OCI-LY7 (cell line): ENCODE results near the gene FGF16. TPM values are rescaled to one million over a fixed set of nuclear protein-coding genes. Genes with fewer than 3 reads are reported as not detected.
A peak's percentile ranks its signal among the peaks of the same experiment; 100 is the strongest.

Experiments used
- BruUV-seq: library from RNA; stranded (reverse); fragments of 400-500 nt; replicated peaks from 2 replicates; lab custom pipeline; 2021; lab: Mats Ljungman, UMichigan
- CTCF ChIA-PET: fragments of 300-600 bp; sonication (Branson Sonifier 250); formaldehyde crosslinking; loops from one replicate; lab custom pipeline; 2022; ENCODE audit warnings: antibody characterized with exemption; ENCODE audit not compliant: unreplicated experiment; lab: Charles Lee
- POLR2A ChIA-PET: fragments of 300-600 bp; sonication (Branson Sonifier 250); formaldehyde crosslinking; loops from one replicate; lab custom pipeline; 2022; ENCODE audit warnings: antibody characterized with exemption; lab: Charles Lee
- DNase-seq: peaks from one replicate; pipeline ENCODE4 v3.0.0-alpha.2; 2015; ENCODE audit warnings: low spot score
- H2AFZ ChIP-seq: fragments of 200-600 bp; sonication (generic), shearing (Covaris generic); 2 replicates; pipeline ENCODE4 v1.6.1; 2014; ENCODE audit warnings: mild to moderate bottlenecking, antibody characterized with exemption, low read length, moderate library complexity
- H3K27ac ChIP-seq: fragments of 200-600 bp; sonication (generic); 2 replicates; pipeline ENCODE4 v1.5.1; 2014; ENCODE audit warnings: mixed run types, low read depth, mild to moderate bottlenecking, moderate library complexity, low read length, inconsistent platforms; ENCODE audit not compliant: poor library complexity, severe bottlenecking
- H3K36me3 ChIP-seq: fragments of 200-600 bp; sonication (generic); 2 replicates; pipeline ENCODE4 v1.6.1; 2014; ENCODE audit warnings: mild to moderate bottlenecking, antibody characterized with exemption, low read length, moderate library complexity, mixed read lengths; ENCODE audit not compliant: insufficient read depth
- H3K4me1 ChIP-seq: fragments of 200-600 bp; sonication (generic); 2 replicates; pipeline ENCODE4 v1.5.1; 2014; ENCODE audit warnings: mild to moderate bottlenecking, low read length; ENCODE audit not compliant: insufficient read depth, poor library complexity, severe bottlenecking
- H3K4me2 ChIP-seq: fragments of 200-600 bp; sonication (generic); 2 replicates; pipeline ENCODE4 v1.6.1; 2014; ENCODE audit warnings: mild to moderate bottlenecking, low read length
- H3K4me3 ChIP-seq: fragments of 200-600 bp; sonication (generic); 2 replicates; pipeline ENCODE4 v1.5.1; 2014; ENCODE audit warnings: mild to moderate bottlenecking, low read depth, low read length; ENCODE audit not compliant: poor library complexity, severe bottlenecking
- H3K79me2 ChIP-seq: fragments of 200-600 bp; sonication (generic); 2 replicates; pipeline ENCODE4 v1.6.1; 2016; ENCODE audit warnings: low read depth, mild to moderate bottlenecking, low read length, moderate library complexity, mixed read lengths; ENCODE audit not compliant: insufficient read depth
- H3K9me2 ChIP-seq: fragments of 200-600 bp; sonication (generic); 2 replicates; pipeline ENCODE4 v1.6.1; 2016; ENCODE audit warnings: mild to moderate bottlenecking, low read length, mixed read lengths; ENCODE audit not compliant: insufficient read depth
- H3K9me3 ChIP-seq: fragments of 200-600 bp; sonication (generic); 2 replicates; pipeline ENCODE4 v1.6.1; 2014; ENCODE audit warnings: mild to moderate bottlenecking, mixed run types, low read length, mixed read lengths
- H4K20me1 ChIP-seq: fragments of 200-600 bp; sonication (generic); 2 replicates; pipeline ENCODE4 v1.6.1; 2014; ENCODE audit warnings: mild to moderate bottlenecking, antibody characterized with exemption, low read length, moderate library complexity, mixed read lengths; ENCODE audit not compliant: insufficient read depth
- EZH2phosphoT487 ChIP-seq: fragments of 200-600 bp; sonication (generic); IDR thresholded peaks from 2 replicates; pipeline ENCODE4 v1.6.1; 2018; ENCODE audit warnings: low read depth, borderline replicate concordance, mild to moderate bottlenecking, mixed run types, antibody characterized with exemption, low read length, moderate library complexity, mixed read lengths
- intact Hi-C: fragments of 100-400 bp; cut with micrococcal nuclease; formaldehyde crosslinking; loops from one replicate; pipeline ENCODE4 v1.10.0; 2022; ENCODE audit not compliant: unreplicated experiment
- total RNA-seq, 2 experiments: library from RNA; depleted of rRNA in 1 of 2; stranded (reverse); fragments of >200 nt in 1 of 2; shearing (Covaris generic) in 1 of 2; gene quantifications; 2 replicates each; pipeline ENCODE4 v1.2.3, GENCODE V29; 2014 to 2022
- TF ChIP-seq, protein P1 (sequence below): fragments of 200-600 bp; sonication (generic); conservative IDR thresholded peaks from 2 replicates; pipeline ENCODE4 v1.5.1; 2014; ENCODE audit warnings: mild to moderate bottlenecking, antibody characterized with exemption, low read length, moderate library complexity, mixed read lengths

FGF16 gene
- total RNA-seq, 2 experiments from 2014 or later: not detected

DNA sequence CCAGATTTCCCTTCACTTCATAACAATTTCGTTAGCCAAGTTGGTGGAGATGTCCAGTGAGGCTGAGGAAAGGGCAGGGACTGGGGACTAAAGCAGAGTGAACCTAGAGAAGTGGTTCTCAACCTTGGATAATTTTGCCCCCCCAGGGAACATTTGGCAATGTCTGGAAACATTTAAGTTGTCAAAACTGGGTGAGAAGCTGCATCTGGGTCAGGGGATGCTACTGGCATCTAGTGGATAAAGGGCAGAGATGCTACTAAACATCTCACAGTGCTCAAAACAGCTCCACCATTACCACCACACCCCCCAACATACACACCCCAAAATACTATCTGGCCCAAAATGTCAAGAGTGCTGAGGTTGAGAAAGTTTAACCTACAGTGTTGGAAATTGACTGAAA is 32.0 kb upstream of the FGF16 start:
- no peaks in the 10 kb centered on the region for H3K36me3 ChIP-seq
- H3K4me2 ChIP-seq: no peak overlapping the region
- no peak for TF ChIP-seq EZH2phosphoT487
- TF ChIP-seq, protein P1, sequence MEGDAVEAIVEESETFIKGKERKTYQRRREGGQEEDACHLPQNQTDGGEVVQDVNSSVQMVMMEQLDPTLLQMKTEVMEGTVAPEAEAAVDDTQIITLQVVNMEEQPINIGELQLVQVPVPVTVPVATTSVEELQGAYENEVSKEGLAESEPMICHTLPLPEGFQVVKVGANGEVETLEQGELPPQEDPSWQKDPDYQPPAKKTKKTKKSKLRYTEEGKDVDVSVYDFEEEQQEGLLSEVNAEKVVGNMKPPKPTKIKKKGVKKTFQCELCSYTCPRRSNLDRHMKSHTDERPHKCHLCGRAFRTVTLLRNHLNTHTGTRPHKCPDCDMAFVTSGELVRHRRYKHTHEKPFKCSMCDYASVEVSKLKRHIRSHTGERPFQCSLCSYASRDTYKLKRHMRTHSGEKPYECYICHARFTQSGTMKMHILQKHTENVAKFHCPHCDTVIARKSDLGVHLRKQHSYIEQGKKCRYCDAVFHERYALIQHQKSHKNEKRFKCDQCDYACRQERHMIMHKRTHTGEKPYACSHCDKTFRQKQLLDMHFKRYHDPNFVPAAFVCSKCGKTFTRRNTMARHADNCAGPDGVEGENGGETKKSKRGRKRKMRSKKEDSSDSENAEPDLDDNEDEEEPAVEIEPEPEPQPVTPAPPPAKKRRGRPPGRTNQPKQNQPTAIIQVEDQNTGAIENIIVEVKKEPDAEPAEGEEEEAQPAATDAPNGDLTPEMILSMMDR: peak; percentile 41; the same call in 1 of the 2 replicates
- no peaks in the 10 kb centered on the region for H3K79me2 ChIP-seq
- no peak overlapping the region for H3K27ac ChIP-seq
- no peak for DNase-seq
- no peaks in the 10 kb centered on the region for H3K4me1 ChIP-seq
- intact Hi-C loops: loop anchor here (10.0 kb wide), 1 partner anchor 520 kb away; no protein-coding TSS in a partner anchor
- H2AFZ ChIP-seq: no peak overlapping the region
- POLR2A ChIA-PET: interaction anchor here (0.6 to 0.9 kb wide), 2 partner anchors 10 to 620 kb away, joined by 3 read pairs; no protein-coding TSS in a partner anchor
- no peaks in the 10 kb centered on the region for H3K9me3 ChIP-seq
- H4K20me1 ChIP-seq: no peaks in the 10 kb centered on the region
- BruUV-seq: no TSS peak
- H3K9me2 ChIP-seq: no peaks in the 10 kb centered on the region
- CTCF ChIA-PET: interaction anchor here (1.1 kb wide), 1 partner anchor 8 kb away, joined by 4 read pairs; no protein-coding TSS in a partner anchor
- H3K4me3 ChIP-seq: no peak overlapping the region

GRCh38 chrX:77415882-77416281 is 31.3 kb upstream of the FGF16 start:
- Histone ChIP-seq H2AFZ (no peak overlapping the region), H3K79me2 (no peaks in the 10 kb centered on the region), H3K4me2 (no peak overlapping the region), H3K36me3 (no peaks in the 10 kb centered on the region), H3K9me2 (no peaks in the 10 kb centered on the region), H4K20me1 (no peaks in the 10 kb centered on the region), H3K4me1 (no peaks in the 10 kb centered on the region), H3K27ac (no peak overlapping the region), H3K9me3 (no peaks in the 10 kb centered on the region), H3K4me3 (no peak overlapping the region)
- TF ChIP-seq, protein P1: no peak
- TF ChIP-seq EZH2phosphoT487: no peak
- POLR2A ChIA-PET: interaction anchor here (0.7 to 0.9 kb wide), 2 partner anchors 9 to 15 kb away, joined by 3 read pairs; no protein-coding TSS in a partner anchor
- intact Hi-C loops: loop anchor here (10.0 kb wide), 1 partner anchor 521 kb away; no protein-coding TSS in a partner anchor
- BruUV-seq: no TSS peak
- DNase-seq: no peak
- CTCF ChIA-PET: no interaction called here
